PC-3 (cell line): ENCODE data around the gene KCNK5. TPM values are rescaled to one million over a fixed set of nuclear protein-coding genes. Genes with fewer than 3 reads are reported as not detected.

Experiments
- ATAC-seq: fragments of 200-7000 bp; cut with Tn5 transposase; 2 replicates; pipeline ENCODE4 v1.9.1; 2020; ENCODE audit warnings: mild to moderate bottlenecking, moderate library complexity
- BruUV-seq: library from RNA; stranded (reverse); fragments of 400-500 nt; replicated peaks from 2 replicates; lab custom pipeline; 2021; lab: Mats Ljungman, UMichigan
- CTCF ChIA-PET: fragments of 300-600 bp; sonication (Branson Sonifier 250); formaldehyde crosslinking; loops from one replicate; lab custom pipeline; 2022; ENCODE audit warnings: antibody characterized with exemption; lab: Charles Lee
- POLR2A ChIA-PET: fragments of 300-600 bp; sonication (Branson Sonifier 250); formaldehyde crosslinking; loops from one replicate; lab custom pipeline; 2022; ENCODE audit warnings: antibody characterized with exemption; ENCODE audit not compliant: unreplicated experiment; lab: Charles Lee
- DNase-seq: peaks from one replicate; pipeline ENCODE4 v3.0.0-alpha.2; 2015
- H2AFZ ChIP-seq: fragments of 300-600 bp; sonication (generic); 2 replicates; pipeline ENCODE4 v1.6.0; 2016; ENCODE audit warnings: antibody characterized with exemption, low read length
- H3F3A ChIP-seq: fragments of 300-600 bp; sonication (generic); one replicate; pipeline ENCODE4 v1.6.0; 2017; ENCODE audit warnings: antibody characterized with exemption, low read length, control low read depth, mild to moderate bottlenecking; ENCODE audit not compliant: unreplicated experiment
- H3K27ac ChIP-seq: fragments of 300-600 bp; sonication (generic); 2 replicates; pipeline ENCODE4 v1.5.1; 2016; ENCODE audit warnings: mild to moderate bottlenecking, low read length
- H3K27me3 ChIP-seq: fragments of 300-600 bp; sonication (generic); 2 replicates; pipeline ENCODE4 v1.6.1; 2016; ENCODE audit warnings: low read length, mixed read lengths
- H3K36me3 ChIP-seq: fragments of 300-600 bp; sonication (generic); 2 replicates; pipeline ENCODE4 v1.6.1; 2016; ENCODE audit warnings: low read depth, mixed run types, low read length, mixed read lengths
- H3K4me1 ChIP-seq: fragments of 300-600 bp; sonication (generic); 2 replicates; pipeline ENCODE4 v1.5.1; 2016; ENCODE audit warnings: low read length; ENCODE audit not compliant: insufficient read depth
- H3K4me2 ChIP-seq: fragments of 300-600 bp; sonication (generic); 2 replicates; pipeline ENCODE4 v1.6.0; 2016; ENCODE audit warnings: low read length
- H3K4me3 ChIP-seq: fragments of 300-600 bp; sonication (generic); 2 replicates; pipeline ENCODE4 v1.5.1; 2016; ENCODE audit warnings: mild to moderate bottlenecking, low read length, mixed read lengths
- H3K79me2 ChIP-seq: fragments of 300-600 bp; sonication (generic); 2 replicates; pipeline ENCODE4 v1.6.1; 2017; ENCODE audit warnings: low read length, mixed read lengths
- H3K9ac ChIP-seq: fragments of 300-600 bp; sonication (generic); 2 replicates; pipeline ENCODE4 v1.6.0; 2016; ENCODE audit warnings: mild to moderate bottlenecking, low read length
- H3K9me2 ChIP-seq: fragments of 300-600 bp; sonication (generic); replicated peaks from 2 replicates; pipeline ENCODE4 v1.6.1; 2016; ENCODE audit warnings: mixed run types, low read length, mixed read lengths
- H3K9me3 ChIP-seq: fragments of 300-600 bp; sonication (generic); 2 replicates; pipeline ENCODE4 v1.6.1; 2016; ENCODE audit warnings: low read length, mixed read lengths
- H4K20me1 ChIP-seq: fragments of 300-600 bp; sonication (generic); 2 replicates; pipeline ENCODE4 v1.6.1; 2016; ENCODE audit warnings: low read length, mixed read lengths
- CTCF ChIP-seq: fragments of 300-600 bp; sonication (generic); conservative IDR thresholded peaks from 2 replicates; pipeline ENCODE4 v1.5.1; 2017; ENCODE audit warnings: antibody characterized with exemption, low read depth, mild to moderate bottlenecking, low read length
- EZH2 ChIP-seq: fragments of 300-600 bp; sonication (generic); IDR thresholded peaks from one replicate; pipeline ENCODE4 v1.6.1; 2017; ENCODE audit warnings: antibody characterized with exemption, mild to moderate bottlenecking, low read length; ENCODE audit not compliant: unreplicated experiment
- EZH2phosphoT487 ChIP-seq: fragments of 300-600 bp; sonication (generic); IDR thresholded peaks from 2 replicates; pipeline ENCODE4 v1.6.1; 2018; ENCODE audit warnings: mild to moderate bottlenecking, antibody characterized with exemption, low read length, borderline replicate concordance
- intact Hi-C: fragments of 100-400 bp; cut with micrococcal nuclease; formaldehyde crosslinking; loops from 2 replicates; pipeline ENCODE4 v1.9.0; 2023
- total RNA-seq: library from RNA; depleted of rRNA; stranded (reverse); fragments of >200 nt; gene quantifications from 2 replicates; pipeline ENCODE4 v1.2.3, GENCODE V29; 2014

Gene KCNK5
- total RNA-seq, 1 experiment from 2014 or later, result 3.5 TPM

GRCh38 chr6:39247667-39248194 lies 18.5 kb upstream of the KCNK5 start:
- H3K4me3 ChIP-seq, result no peak overlapping the region
- ATAC-seq, result no peak
- H3K27me3 ChIP-seq, result peaks cover 16% of the 10 kb centered on the region
- BruUV-seq, result no TSS peak
- no peak overlapping the region for H2AFZ ChIP-seq
- no peaks in the 10 kb centered on the region for H3K9me2 ChIP-seq
- POLR2A ChIA-PET, result no interaction called here
- no peaks in the 10 kb centered on the region for H4K20me1 ChIP-seq
- no peak for TF ChIP-seq CTCF
- no peak for TF ChIP-seq EZH2phosphoT487
- TF ChIP-seq EZH2, result no peak
- no peak overlapping the region for H3K9ac ChIP-seq
- no peak overlapping the region for H3K4me2 ChIP-seq
- intact Hi-C loops, result no loop called here
- no peaks in the 10 kb centered on the region for H3K9me3 ChIP-seq
- H3K4me1 ChIP-seq, result 0 out of 2 replicates have a peak, but pooled peaks cover 4% of the 10 kb centered on the region
- no peaks in the 10 kb centered on the region for H3F3A ChIP-seq
- no peaks in the 10 kb centered on the region for H3K79me2 ChIP-seq
- no peak for DNase-seq
- no peak overlapping the region for H3K27ac ChIP-seq
- CTCF ChIA-PET, result no interaction called here
- no peaks in the 10 kb centered on the region for H3K36me3 ChIP-seq

GRCh38 chr6:39243809-39244208 lies 14.5 kb upstream of the KCNK5 start:
- ChIA-PET POLR2A (no interaction called here), CTCF (no interaction called here)
- no peak for TF ChIP-seq EZH2phosphoT487
- TF ChIP-seq CTCF, result no peak
- no TSS peak for BruUV-seq
- Histone ChIP-seq H3K4me2 (no peak overlapping the region), H3F3A (no peaks in the 10 kb centered on the region), H3K4me1 (no peaks in the 10 kb centered on the region), H3K4me3 (no peak overlapping the region), H3K27me3 (peaks cover 7% of the 10 kb centered on the region; the same call in 1 of the 2 replicates), H3K27ac (no peak overlapping the region), H4K20me1 (no peaks in the 10 kb centered on the region), H3K9me2 (no peaks in the 10 kb centered on the region), H3K9ac (no peak overlapping the region), H2AFZ (no peak overlapping the region), H3K79me2 (no peaks in the 10 kb centered on the region), H3K36me3 (no peaks in the 10 kb centered on the region), H3K9me3 (no peaks in the 10 kb centered on the region)
- DNase-seq (no peak), ATAC-seq (no peak)
- intact Hi-C loops, result no loop called here

GRCh38 chr6:39240155-39240757 lies 11.0 kb upstream of the KCNK5 start:
- H3K9me3 ChIP-seq, result no peaks in the 10 kb centered on the region
- H3F3A ChIP-seq, result no peaks in the 10 kb centered on the region
- H2AFZ ChIP-seq, result no peak overlapping the region
- H3K79me2 ChIP-seq, result no peaks in the 10 kb centered on the region
- no peaks in the 10 kb centered on the region for H3K9me2 ChIP-seq
- no peak overlapping the region for H3K27ac ChIP-seq
- ATAC-seq (no peak), DNase-seq (no peak)
- no peak overlapping the region for H3K4me2 ChIP-seq
- no TSS peak for BruUV-seq
- CTCF ChIA-PET, result interaction anchor here (0.7 kb wide), 1 partner anchor 15 kb away, joined by 5 read pairs; no protein-coding TSS in a partner anchor
- no peak overlapping the region for H3K4me3 ChIP-seq
- H3K27me3 ChIP-seq, result peaks cover 25% of the 10 kb centered on the region
- intact Hi-C loops, result no loop called here
- H4K20me1 ChIP-seq, result no peaks in the 10 kb centered on the region
- H3K4me1 ChIP-seq, result no peaks in the 10 kb centered on the region
- H3K9ac ChIP-seq, result no peak overlapping the region
- POLR2A ChIA-PET, result interaction anchor here (0.6 kb wide), 1 partner anchor 19 kb away, joined by 3 read pairs; no protein-coding TSS in a partner anchor
- TF ChIP-seq EZH2 (no peak), CTCF (no peak), EZH2phosphoT487 (no peak)
- H3K36me3 ChIP-seq, result no peaks in the 10 kb centered on the region
